HG03066 (cell line): ENCODE data around the gene WHRN.
A peak's percentile ranks its signal among the peaks of the same experiment; 100 is the strongest.

Experiments used
- ATAC-seq: cut with Tn5 transposase; IDR thresholded peaks from one replicate; pipeline ENCODE4 v1.9.1; 2021; ENCODE audit warnings: low read depth; ENCODE audit not compliant: unreplicated experiment

WHRN gene

GRCh38 chr9:114505187-114506081 lies at the start of gene WHRN:
WHRN (minus strand) TSS chr9:114505473; CDS start chr9:114504801, 672 bp downstream.
- ATAC-seq: peak; percentile 78

DNA sequence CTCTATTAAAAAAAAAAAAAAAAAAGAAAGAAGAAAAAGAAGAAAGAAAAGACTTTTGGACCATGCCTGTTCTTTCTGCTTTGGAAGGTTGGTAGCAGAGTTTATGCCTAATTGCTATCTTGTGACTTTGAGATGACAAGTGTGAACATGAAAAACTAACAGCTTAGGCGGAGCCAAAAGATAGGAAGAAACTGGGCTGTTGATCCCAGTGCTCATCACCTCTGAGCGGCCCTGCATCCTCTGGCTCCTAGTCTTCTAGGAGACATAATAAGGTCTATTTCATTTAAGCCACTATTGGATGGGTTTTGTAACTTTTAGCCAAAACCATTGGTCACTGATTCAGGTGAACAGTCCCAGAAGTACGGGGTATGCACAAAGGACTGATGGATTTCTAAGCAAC lies 47.9 kb upstream of the WHRN start:
- ATAC-seq: no peak

DNA sequence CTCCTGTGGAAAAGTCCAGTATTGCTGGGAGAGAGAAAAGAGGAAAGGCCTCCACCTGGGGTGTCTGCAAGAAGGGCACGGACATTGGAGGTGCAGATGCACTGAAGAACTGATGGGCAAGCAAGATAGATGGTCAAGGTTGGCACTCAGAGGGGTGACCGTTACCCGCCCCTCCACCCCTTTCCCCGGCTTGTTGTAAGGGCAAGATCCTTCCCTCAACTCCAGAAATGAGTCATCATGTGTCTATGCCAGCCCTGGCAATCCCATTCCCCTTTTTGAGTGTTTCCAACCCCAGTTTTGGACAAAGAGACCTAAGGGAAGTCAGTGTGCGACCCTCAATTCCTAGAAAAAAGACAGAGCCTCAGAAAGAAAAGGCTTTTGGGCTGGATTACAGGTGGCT lies 47.4 kb upstream of the WHRN start:
- no peak for ATAC-seq

DNA sequence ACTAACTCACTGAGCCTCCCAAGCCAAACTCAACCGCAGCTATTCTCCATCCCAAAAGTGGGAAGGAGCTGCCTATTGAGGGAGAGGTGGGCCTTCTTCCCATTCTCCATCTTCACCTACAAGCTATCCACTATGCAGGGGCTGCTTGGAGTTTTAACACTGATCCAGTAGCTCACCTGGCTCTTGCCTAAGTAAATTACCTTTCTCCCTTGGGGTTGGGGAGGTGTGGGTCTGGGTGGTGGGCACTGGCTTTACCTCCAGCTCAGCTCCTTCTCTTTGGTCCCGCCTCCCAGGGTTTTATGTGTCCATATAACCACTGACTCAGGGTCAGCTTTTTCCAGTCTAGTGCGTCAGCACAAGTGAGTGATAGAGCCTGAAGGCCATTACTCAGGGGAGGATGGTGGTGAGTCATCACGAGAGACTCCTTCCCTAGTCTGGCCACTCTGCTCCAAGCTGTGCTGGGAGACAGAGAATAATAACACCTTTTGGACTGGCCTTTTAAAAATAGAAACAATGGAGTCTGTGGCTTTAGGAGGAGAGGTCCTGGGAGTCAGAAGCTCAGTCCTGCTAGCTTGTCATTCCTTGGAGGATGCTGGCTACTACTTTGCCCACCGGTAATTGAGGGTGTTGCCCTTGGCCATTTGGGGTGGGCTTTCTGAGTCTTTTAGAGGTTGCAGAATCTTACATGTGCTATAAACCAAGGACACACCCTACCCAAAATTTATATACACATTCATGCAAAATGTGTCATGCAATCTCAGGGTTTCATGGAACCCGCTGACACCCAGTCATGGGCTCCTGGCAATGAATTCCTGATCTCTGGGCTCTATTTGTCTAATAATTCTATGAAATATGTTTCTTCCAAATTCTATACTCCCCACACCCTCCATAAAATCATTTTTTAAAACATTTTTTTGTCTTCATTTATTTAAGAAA lies 46.7 kb upstream of the WHRN start:
- no peak for ATAC-seq

DNA sequence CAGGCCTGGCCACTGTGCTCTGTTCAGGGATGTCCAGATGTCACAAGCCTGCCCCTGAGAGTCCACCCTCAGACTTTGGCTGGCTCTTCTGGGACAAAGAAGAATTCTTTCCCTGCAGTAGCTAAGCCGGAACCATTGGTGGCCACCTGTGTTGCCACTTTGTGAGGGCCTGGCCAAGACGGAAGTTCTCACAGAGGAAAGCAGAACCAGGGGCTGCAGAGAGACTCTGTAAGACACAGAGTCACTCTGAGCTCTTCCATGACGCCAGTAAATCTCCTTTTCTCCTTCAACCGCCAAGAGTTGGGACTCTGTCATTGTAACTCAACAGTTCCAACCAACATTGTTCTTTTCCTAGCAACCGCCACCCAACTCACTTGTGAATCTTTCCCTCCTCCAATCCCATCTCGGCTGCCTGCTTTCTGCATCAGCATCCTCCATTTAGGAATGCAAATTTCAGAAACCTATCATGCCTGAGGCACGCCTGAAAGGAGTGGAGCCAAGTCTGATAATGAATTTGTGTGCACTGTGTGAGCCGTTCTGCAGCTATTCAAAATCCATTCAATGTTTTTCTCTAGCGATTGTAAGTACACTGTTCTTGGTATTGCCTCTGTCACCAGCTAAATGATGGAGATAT lies 44.5 kb upstream of the WHRN start:
- no peak for ATAC-seq

- ATAC-seq: no peak
Observed at GRCh38 chr9:114546851-114547250, 41.6 kb upstream of the WHRN start.

DNA sequence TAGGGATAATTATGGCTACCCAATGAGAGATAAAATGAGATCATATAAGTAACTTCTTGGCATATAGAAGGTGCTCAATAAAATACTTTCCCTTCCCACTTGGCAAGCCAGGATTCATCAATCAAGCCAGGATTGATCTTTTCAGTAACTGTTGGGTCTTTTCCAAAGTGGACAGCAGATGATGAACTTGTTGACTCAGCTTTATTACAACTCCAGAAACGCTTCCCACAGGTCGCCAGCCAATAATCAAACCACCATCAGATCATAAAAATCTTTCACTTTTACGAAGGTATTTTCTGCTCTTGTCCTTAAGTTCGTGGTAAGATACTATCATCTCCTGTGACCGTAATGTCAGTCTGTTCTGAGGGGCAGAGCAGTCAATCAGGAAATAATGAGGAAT lies 39.8 kb upstream of the WHRN start:
- ATAC-seq: no peak

DNA sequence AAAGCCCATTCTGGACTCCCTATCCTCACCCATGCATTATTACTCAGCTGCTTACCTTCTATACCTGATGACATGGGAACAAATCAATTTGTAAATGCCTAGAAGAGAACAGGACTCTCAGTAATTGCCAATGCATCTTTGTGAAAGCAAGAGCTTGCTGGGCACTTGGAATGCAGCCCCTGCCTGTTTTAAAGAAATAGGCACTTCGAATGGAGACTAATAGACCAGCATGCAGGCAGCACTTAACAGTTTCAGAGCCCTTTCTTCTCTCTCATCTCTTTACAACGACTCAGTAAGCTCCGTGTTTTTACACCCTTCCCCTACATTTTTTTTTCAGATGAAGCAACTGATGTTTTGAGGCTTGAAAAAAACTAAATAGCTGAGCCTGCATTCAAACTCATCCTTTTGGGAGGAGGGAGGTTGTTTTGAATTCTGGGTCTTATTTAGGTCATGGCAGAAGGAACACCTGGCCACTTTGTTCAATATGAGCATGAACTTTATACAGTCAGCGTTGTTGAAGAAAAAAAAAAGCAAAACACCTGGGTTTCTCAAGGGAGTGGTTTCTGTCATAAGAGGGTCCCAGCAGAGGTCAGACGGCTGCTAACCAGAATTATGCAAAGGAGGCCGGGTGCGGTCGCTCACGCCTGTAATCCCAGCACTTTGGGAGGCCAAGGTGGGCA lies 34.6 kb upstream of the WHRN start:
- ATAC-seq: no peak

- ATAC-seq: no peak
Observed at GRCh38 chr9:114538241-114538640, 33.0 kb upstream of the WHRN start.

GRCh38 chr9:114532561-114533237 lies 27.4 kb upstream of the WHRN start:
- no peak for ATAC-seq

DNA sequence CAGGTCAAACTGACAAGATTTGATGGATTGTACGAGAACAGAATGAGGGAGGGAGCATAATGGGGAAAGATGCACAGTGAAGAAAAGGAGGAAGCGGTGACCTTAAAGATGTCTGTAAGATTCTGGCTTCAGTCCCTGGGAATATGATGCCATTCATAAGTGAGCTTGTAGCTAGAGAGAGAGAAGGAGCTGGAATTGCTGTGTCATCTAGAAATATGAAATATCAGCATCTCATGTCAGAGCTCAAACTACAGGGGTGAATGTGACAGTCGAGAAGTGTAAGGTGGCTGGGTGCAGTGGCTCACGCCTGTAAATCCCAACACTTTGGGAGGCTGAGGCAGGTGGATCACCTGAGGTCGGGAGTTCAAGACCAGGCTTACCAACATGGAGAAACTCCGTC lies 24.0 kb upstream of the WHRN start:
- no peak for ATAC-seq

GRCh38 chr9:114526807-114527206 lies 21.5 kb upstream of the WHRN start:
- no peak for ATAC-seq

DNA sequence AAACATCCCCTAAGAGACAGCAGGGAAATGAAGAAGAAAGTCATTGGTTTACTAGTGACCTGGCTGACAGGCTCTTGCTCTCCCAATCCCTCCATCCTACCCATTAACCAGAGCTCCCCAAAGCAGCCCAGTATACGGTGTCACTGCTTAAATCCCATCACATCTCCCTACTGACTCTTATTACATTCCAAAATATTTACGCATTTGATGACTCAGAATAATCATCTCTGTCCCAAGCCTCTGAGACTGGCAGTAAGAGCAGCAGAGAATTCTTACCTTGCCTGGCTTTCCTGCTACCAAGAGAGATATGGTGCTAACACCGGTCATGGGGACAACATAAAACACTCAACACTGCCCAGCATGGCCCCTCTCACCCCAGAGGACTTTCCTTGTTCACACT lies 20.2 kb upstream of the WHRN start:
- no peak for ATAC-seq

GRCh38 chr9:114524247-114524681 lies 19.0 kb upstream of the WHRN start:
- ATAC-seq: no peak

- no peak for ATAC-seq
Observed at GRCh38 chr9:114522847-114523246, 17.6 kb upstream of the WHRN start.

- no peak for ATAC-seq
Observed at GRCh38 chr9:114522286-114522685, 17.0 kb upstream of the WHRN start.

DNA sequence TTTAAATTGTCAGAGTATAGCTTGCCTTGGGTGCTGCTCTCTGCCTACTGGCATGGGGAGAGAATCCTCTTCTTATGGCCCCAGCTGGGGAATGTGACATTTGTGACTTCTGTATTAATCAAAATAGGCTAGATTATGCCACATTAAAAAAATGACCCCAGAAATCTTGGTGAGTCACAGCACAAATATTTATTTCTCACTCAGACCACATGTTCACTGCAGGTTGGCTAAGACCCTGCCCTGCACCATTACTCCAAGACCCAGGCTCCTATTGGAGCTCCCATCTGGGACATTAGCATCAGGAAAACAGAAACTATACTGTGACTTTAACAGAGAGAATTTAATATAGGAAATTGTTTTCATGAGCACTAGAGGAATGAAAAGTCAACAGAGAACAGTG lies 16.6 kb upstream of the WHRN start:
- ATAC-seq: no peak

DNA sequence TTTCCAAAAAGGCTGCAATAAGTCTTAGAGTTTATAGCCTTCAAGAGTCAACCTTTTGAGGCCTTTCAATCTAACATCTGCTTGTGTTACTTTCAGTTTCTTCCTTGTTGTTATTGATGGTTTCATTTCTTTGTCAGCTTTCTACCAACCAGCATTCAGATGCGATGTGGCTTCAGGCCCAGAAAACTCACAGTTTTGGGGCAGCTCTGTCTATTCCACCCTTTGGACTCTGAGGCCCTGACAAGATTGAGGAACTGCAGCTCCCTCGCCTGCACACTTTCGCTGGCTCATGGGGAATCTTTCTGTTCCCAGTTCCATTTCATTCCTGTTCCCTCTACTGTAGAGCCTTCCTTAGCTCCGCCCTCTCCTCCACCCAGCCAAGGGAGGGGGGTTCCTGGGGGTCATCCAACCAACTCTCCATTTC lies 13.3 kb upstream of the WHRN start:
- ATAC-seq: peak; percentile 88

DNA sequence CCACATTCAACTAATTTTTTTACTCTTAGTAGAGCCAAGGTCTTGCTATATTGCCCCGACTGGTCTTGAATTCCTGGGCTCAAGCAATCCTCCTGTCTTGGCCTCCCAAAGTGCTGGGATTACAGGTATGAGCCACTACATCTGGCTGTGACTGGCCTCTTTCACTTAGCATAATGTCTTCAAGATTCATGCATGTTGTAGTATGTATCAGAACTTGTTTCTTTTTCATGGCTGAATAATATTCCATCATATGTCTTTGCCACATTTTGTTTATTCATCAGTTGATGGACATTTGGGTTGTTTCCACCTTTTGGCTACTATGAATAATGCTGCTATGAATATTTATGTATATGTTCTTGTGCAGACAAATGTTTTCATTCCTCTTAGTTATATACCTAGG lies 12.8 kb upstream of the WHRN start:
- ATAC-seq: no peak

DNA sequence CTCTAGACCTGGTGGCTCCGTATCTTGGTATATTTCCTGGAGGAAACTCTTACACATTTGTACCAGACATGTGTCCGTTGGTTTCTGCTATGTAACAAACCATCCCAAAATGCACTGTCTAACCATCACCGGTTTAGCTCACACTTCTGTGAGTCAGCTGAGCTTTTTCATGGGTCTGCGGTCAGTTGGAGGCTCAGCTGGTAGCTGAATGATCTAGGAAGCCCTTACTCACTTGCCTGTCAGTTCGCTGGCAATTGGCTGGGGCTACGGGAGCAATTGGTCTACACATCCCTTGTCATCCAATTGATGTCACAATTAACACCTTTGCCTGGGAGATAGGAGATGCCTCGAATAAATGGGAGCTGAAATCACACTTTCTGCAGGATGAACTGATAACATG lies 11.6 kb upstream of the WHRN start:
- no peak for ATAC-seq
